ENCODE measurements around the gene DIAPH3. TPM values are rescaled to one million over a fixed set of nuclear protein-coding genes. Genes with fewer than 3 reads are reported as not detected.

Gene DIAPH3
- total RNA-seq, 2 donors from 2014 or later = 7.1 to 8.0 TPM

DNA sequence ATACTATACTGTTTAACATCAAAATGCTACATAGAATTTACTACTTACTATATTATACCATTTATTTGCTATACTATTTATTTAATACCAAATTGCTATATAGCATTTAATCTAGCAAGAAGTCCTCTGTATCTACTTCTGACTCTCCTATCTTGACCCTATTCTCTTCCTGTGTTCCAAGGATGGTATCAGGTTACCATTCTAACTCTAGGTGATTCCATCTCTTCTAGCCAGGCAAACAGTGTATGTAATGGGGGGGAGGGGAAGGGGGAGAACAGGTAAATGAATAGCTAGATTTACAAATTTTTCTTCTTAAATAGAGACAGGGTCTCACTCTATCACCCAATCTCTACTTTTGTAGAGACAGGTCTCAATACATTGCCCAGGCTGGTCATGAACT, 200.3 kb downstream of the DIAPH3 start:
- ATAC-seq (ENCODE audit: insufficient number of reproducible peaks, low FRiP score, low read depth) (no peak), DNase-seq (ENCODE audit: low spot score) (no peak)
- Histone ChIP-seq H3K36me3 (no peaks in the 10 kb centered on the region), H3K4me3 (no peak overlapping the region), H3K27me3 (replicated peaks; ENCODE audit: insufficient read depth) (no peaks in the 10 kb centered on the region), H3K4me1 (ENCODE audit: control insufficient read depth in 1 of 2, low read depth in 2 of 2) (no peaks in the 10 kb centered on the region), H3K27ac (no peak overlapping the region), H3K9me3 (no peaks in the 10 kb centered on the region)
- TF ChIP-seq, protein P1, sequence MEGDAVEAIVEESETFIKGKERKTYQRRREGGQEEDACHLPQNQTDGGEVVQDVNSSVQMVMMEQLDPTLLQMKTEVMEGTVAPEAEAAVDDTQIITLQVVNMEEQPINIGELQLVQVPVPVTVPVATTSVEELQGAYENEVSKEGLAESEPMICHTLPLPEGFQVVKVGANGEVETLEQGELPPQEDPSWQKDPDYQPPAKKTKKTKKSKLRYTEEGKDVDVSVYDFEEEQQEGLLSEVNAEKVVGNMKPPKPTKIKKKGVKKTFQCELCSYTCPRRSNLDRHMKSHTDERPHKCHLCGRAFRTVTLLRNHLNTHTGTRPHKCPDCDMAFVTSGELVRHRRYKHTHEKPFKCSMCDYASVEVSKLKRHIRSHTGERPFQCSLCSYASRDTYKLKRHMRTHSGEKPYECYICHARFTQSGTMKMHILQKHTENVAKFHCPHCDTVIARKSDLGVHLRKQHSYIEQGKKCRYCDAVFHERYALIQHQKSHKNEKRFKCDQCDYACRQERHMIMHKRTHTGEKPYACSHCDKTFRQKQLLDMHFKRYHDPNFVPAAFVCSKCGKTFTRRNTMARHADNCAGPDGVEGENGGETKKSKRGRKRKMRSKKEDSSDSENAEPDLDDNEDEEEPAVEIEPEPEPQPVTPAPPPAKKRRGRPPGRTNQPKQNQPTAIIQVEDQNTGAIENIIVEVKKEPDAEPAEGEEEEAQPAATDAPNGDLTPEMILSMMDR (IDR thresholded peaks at IDR 0.05) = no peak

DNA sequence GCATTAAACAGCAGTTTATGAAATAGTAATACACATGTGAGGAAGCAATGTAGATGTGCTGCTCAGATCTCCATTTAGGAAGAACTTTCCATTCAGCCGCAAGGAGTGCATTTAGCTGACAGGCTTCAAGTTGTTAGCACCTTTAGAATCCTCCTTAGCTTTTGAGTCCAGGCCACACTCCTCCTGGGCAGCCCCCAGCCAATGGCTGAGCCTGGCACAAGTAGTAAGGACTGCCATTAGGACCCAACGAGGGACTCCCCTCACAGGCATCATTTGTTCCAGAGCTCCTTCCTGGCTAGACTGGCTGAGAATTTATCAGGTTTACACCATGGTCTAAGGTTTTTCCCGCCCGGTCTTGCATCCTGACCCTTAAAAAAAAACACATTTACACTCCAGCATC, 201.4 kb downstream of the DIAPH3 start:
- DNase-seq (ENCODE audit: low spot score) (no peak), ATAC-seq (ENCODE audit: insufficient number of reproducible peaks, low FRiP score, low read depth) (no peak)
- Histone ChIP-seq H3K36me3 (no peaks in the 10 kb centered on the region), H3K9me3 (no peaks in the 10 kb centered on the region), H3K4me3 (no peak overlapping the region), H3K27me3 (replicated peaks; ENCODE audit: insufficient read depth) (no peaks in the 10 kb centered on the region), H3K4me1 (ENCODE audit: control insufficient read depth in 1 of 2, low read depth in 2 of 2) (no peaks in the 10 kb centered on the region), H3K27ac (no peak overlapping the region)
- TF ChIP-seq, protein P1 (IDR thresholded peaks at IDR 0.05) = no peak

DNA sequence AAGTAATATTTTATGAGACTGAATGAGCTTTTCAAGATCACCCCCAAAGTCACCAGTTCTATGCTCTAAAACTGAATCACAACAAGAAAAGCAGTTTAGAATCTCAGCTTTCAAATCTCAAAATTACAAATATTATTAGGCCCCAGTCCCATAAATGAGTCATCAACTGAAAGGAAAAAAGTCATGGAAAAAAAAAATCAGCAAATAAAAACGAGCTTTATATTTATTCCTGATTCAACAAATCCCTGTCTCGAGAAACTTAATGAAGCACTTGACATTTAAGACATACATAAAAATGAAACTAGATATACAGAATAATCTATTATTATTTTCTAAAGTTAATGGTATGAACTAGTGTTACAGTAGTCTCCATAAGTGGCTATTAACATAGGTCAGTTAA, 203.0 kb downstream of the DIAPH3 start:
- no peaks in the 10 kb centered on the region for H3K9me3 ChIP-seq
- no peak overlapping the region for H3K4me3 ChIP-seq
- TF ChIP-seq, protein P1 (IDR thresholded peaks at IDR 0.05) = no peak
- H3K36me3 ChIP-seq = no peaks in the 10 kb centered on the region
- no peaks in the 10 kb centered on the region for H3K4me1 ChIP-seq (ENCODE audit: control insufficient read depth in 1 of 2, low read depth in 2 of 2)
- ATAC-seq (ENCODE audit: insufficient number of reproducible peaks, low FRiP score, low read depth) (no peak), DNase-seq (ENCODE audit: low spot score) (no peak)
- H3K27me3 ChIP-seq (replicated peaks; ENCODE audit: insufficient read depth) = no peaks in the 10 kb centered on the region
- no peak overlapping the region for H3K27ac ChIP-seq

DNA sequence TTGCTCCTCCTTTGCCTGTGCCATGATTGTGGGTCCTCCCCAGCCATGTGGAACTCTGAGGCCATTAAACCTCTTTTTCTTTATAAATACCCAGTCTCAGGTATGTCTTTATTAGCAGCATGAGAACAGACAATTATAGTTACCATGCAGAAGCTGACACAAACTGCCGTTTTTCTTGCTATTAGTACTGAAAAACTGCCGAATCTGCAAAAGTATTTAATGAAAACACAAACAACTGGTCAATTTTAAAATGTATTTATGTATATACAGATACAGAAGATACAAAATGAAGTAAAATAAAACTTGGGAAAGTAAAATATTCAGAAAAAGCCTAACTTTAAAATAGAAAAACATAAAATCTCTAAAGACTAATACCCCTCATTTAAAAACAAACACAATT, 206.3 kb downstream of the DIAPH3 start:
- H3K36me3 ChIP-seq = no peaks in the 10 kb centered on the region

DNA sequence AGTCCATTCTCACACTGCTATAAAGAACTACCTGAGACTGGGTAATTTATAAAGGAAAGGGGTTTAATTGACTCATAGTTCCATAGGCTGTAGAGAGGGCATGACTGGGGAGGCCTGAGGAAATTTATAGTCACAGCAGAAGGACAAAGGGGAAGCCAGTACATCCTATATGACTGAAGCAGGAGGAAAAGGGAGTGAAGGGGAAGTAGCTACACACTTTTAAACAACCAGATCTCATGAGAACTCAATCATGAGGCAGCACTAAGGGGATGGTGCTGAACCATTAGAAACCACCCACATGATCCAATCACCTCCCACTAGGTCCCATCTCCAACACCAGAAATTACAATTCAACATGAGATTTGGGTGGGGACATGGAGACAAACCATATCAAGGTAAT, 209.1 kb downstream of the DIAPH3 start:
- H3K4me1 ChIP-seq (ENCODE audit: control insufficient read depth in 1 of 2, low read depth in 2 of 2) = no peaks in the 10 kb centered on the region
- TF ChIP-seq, protein P1 (IDR thresholded peaks at IDR 0.05) = no peak
- ATAC-seq (ENCODE audit: insufficient number of reproducible peaks, low FRiP score, low read depth) (no peak), DNase-seq (ENCODE audit: low spot score) (no peak)
- no peak overlapping the region for H3K27ac ChIP-seq
- no peak overlapping the region for H3K4me3 ChIP-seq
- H3K27me3 ChIP-seq (replicated peaks; ENCODE audit: insufficient read depth) = no peaks in the 10 kb centered on the region
- H3K36me3 ChIP-seq = no peaks in the 10 kb centered on the region
- no peaks in the 10 kb centered on the region for H3K9me3 ChIP-seq

More for the DNA sequence above, 206.3 kb downstream of the DIAPH3 start:
- no peak for ATAC-seq (ENCODE audit: insufficient number of reproducible peaks, low FRiP score, low read depth)
- no peaks in the 10 kb centered on the region for H3K4me1 ChIP-seq (ENCODE audit: control insufficient read depth in 1 of 2, low read depth in 2 of 2)
- no peaks in the 10 kb centered on the region for H3K27me3 ChIP-seq (replicated peaks; ENCODE audit: insufficient read depth)
- no peak overlapping the region for H3K27ac ChIP-seq
- H3K4me3 ChIP-seq = no peak overlapping the region
- H3K9me3 ChIP-seq = no peaks in the 10 kb centered on the region
- DNase-seq (ENCODE audit: low spot score) = no peak
- TF ChIP-seq, protein P1 (IDR thresholded peaks at IDR 0.05) = no peak

All from thoracic aorta (tissue), 2 donors.